H1 (cell line): Measurements from ENCODE around the gene CCNY. TPM values are rescaled to one million over a fixed set of nuclear protein-coding genes. Genes with fewer than 3 reads are reported as not detected.

Experiments used
- CREB1 ChIP-seq: IDR thresholded peaks from 2 replicates; pipeline ENCODE4 v1.6.1; 2012; ENCODE audit warnings: inconsistent platforms
- GABPA ChIP-seq: IDR thresholded peaks from 2 replicates; pipeline ENCODE4 v1.6.1; 2011; ENCODE audit warnings: mild to moderate bottlenecking, low read length, moderate library complexity, borderline replicate concordance; ENCODE audit not compliant: insufficient read depth
- RBBP5 ChIP-seq: IDR thresholded peaks from 2 replicates; pipeline ENCODE4 v1.7.1; 2012; ENCODE audit warnings: low read depth, mild to moderate bottlenecking, inconsistent platforms, low read length, moderate library complexity, borderline replicate concordance
- SAP30 ChIP-seq: fragments of 300-600 bp; sonication (generic); IDR thresholded peaks from 2 replicates; pipeline ENCODE4 v1.7.1; 2012; ENCODE audit warnings: low read length, moderate library complexity, mild to moderate bottlenecking, inconsistent platforms; ENCODE audit not compliant: insufficient read depth, insufficient replicate concordance
- SIN3A ChIP-seq, 2 experiments: IDR thresholded peaks in 1 of 2; conservative IDR thresholded peaks in 1 of 2; 2 replicates each; pipeline ENCODE4 v1.6.1; 2011 to 2012; ENCODE audit warnings: low read length in 2 of 2, improper control_type of control experiment in 1 of 2, low read depth in 1 of 2, mild to moderate bottlenecking in 1 of 2
- SUZ12 ChIP-seq: fragments of 200-600 bp; sonication (generic); IDR thresholded peaks from 2 replicates; pipeline ENCODE4 v1.6.1; 2012; ENCODE audit warnings: mild to moderate bottlenecking, inconsistent platforms, low read length, moderate library complexity, mixed read lengths
- TCF12 ChIP-seq: IDR thresholded peaks from 2 replicates; pipeline ENCODE4 v1.6.1; 2011; ENCODE audit warnings: low read depth, mild to moderate bottlenecking, low read length
- YY1 ChIP-seq: IDR thresholded peaks from 2 replicates; pipeline ENCODE4 v1.6.1; 2011; ENCODE audit warnings: low read depth, mild to moderate bottlenecking, low read length
- ZNF274 ChIP-seq: IDR thresholded peaks from 2 replicates; pipeline ENCODE4 v1.7.0; 2012; ENCODE audit warnings: low read length, borderline replicate concordance; ENCODE audit errors: extremely low read depth
- polyA plus RNA-seq, 7 experiments: library from polyadenylated mRNA; depleted of rRNA in 3 of 7; stranded (reverse) in 5 of 7; unstranded in 2 of 7; fragments of >200 nt in 5 of 7; fragments of 200-250 nt in 2 of 7; gene quantifications; 1 replicate in 5 of 7; 2 replicates in 1 of 7; 4 replicates in 1 of 7; pipeline versions ENCODE4 v1.2.1 to v1.2.3, GENCODE V29; 2011 to 2013; ENCODE audit warnings: missing spikeins in 2 of 7, mixed read lengths in 2 of 7
- total RNA-seq: library from RNA; stranded (reverse); fragmentation: NEBNext Ultra II Directional; extraction: Animal tissue kit (Norgen Biotek cat#: 25700); gene quantifications from 2 replicates; pipeline ENCODE4 v1.2.1, GENCODE V29; 2021
- TF ChIP-seq, protein P1 (sequence below): fragments of 300-600 bp; sonication (generic); IDR thresholded peaks from 2 replicates; pipeline ENCODE4 v1.7.1; 2012; ENCODE audit warnings: low read length, moderate library complexity, mild to moderate bottlenecking, inconsistent platforms; ENCODE audit not compliant: insufficient replicate concordance

The CCNY gene
- total and polyA plus RNA-seq, 2 of the 8 experiments (the other 6 are each of a cell fraction or from before 2014, with no cell fraction given): 25.3 to 68.2 TPM

DNA sequence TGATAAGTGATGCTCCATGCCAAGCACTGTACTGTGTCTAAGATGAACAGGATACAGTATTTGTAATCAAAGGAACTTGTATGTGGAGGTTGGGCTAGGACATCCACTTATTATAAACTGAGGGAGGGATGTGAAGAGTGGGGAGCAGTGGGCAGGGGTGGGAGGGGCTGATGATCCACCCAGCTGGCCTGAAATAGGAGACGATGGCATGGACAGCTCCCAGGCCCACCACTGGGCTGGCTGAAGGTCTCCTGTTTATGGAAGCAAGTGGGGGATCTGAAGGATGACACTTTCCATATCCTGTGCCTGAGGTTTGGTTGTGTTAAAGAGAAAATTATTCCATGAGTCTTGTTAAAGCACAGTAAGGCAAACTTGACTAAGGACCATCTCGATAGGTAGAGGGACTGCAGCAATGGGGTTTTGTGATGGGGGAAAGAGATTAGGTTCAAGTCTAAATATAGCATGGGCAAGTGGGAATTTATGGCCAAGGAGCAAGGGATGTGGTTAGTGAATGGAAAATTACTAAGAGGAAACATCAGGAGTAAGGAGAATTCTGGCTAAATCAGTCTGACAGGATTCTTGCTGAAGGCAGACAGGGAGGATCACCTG is 124.6 kb downstream of the CCNY start (continued):
- TF ChIP-seq, protein P1, sequence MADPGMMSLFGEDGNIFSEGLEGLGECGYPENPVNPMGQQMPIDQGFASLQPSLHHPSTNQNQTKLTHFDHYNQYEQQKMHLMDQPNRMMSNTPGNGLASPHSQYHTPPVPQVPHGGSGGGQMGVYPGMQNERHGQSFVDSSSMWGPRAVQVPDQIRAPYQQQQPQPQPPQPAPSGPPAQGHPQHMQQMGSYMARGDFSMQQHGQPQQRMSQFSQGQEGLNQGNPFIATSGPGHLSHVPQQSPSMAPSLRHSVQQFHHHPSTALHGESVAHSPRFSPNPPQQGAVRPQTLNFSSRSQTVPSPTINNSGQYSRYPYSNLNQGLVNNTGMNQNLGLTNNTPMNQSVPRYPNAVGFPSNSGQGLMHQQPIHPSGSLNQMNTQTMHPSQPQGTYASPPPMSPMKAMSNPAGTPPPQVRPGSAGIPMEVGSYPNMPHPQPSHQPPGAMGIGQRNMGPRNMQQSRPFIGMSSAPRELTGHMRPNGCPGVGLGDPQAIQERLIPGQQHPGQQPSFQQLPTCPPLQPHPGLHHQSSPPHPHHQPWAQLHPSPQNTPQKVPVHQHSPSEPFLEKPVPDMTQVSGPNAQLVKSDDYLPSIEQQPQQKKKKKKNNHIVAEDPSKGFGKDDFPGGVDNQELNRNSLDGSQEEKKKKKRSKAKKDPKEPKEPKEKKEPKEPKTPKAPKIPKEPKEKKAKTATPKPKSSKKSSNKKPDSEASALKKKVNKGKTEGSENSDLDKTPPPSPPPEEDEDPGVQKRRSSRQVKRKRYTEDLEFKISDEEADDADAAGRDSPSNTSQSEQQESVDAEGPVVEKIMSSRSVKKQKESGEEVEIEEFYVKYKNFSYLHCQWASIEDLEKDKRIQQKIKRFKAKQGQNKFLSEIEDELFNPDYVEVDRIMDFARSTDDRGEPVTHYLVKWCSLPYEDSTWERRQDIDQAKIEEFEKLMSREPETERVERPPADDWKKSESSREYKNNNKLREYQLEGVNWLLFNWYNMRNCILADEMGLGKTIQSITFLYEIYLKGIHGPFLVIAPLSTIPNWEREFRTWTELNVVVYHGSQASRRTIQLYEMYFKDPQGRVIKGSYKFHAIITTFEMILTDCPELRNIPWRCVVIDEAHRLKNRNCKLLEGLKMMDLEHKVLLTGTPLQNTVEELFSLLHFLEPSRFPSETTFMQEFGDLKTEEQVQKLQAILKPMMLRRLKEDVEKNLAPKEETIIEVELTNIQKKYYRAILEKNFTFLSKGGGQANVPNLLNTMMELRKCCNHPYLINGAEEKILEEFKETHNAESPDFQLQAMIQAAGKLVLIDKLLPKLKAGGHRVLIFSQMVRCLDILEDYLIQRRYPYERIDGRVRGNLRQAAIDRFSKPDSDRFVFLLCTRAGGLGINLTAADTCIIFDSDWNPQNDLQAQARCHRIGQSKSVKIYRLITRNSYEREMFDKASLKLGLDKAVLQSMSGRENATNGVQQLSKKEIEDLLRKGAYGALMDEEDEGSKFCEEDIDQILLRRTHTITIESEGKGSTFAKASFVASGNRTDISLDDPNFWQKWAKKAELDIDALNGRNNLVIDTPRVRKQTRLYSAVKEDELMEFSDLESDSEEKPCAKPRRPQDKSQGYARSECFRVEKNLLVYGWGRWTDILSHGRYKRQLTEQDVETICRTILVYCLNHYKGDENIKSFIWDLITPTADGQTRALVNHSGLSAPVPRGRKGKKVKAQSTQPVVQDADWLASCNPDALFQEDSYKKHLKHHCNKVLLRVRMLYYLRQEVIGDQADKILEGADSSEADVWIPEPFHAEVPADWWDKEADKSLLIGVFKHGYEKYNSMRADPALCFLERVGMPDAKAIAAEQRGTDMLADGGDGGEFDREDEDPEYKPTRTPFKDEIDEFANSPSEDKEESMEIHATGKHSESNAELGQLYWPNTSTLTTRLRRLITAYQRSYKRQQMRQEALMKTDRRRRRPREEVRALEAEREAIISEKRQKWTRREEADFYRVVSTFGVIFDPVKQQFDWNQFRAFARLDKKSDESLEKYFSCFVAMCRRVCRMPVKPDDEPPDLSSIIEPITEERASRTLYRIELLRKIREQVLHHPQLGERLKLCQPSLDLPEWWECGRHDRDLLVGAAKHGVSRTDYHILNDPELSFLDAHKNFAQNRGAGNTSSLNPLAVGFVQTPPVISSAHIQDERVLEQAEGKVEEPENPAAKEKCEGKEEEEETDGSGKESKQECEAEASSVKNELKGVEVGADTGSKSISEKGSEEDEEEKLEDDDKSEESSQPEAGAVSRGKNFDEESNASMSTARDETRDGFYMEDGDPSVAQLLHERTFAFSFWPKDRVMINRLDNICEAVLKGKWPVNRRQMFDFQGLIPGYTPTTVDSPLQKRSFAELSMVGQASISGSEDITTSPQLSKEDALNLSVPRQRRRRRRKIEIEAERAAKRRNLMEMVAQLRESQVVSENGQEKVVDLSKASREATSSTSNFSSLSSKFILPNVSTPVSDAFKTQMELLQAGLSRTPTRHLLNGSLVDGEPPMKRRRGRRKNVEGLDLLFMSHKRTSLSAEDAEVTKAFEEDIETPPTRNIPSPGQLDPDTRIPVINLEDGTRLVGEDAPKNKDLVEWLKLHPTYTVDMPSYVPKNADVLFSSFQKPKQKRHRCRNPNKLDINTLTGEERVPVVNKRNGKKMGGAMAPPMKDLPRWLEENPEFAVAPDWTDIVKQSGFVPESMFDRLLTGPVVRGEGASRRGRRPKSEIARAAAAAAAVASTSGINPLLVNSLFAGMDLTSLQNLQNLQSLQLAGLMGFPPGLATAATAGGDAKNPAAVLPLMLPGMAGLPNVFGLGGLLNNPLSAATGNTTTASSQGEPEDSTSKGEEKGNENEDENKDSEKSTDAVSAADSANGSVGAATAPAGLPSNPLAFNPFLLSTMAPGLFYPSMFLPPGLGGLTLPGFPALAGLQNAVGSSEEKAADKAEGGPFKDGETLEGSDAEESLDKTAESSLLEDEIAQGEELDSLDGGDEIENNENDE: no peak
- TF ChIP-seq SAP30 (no peak), YY1 (no peak), SIN3A (conservative IDR thresholded peaks at IDR 0.05 in 1 of 2, IDR thresholded peaks at IDR 0.05 in 1 of 2; ENCODE audit: low read depth in 1 of 2, low read length in 2 of 2) (no peak), CREB1 (no peak), TCF12 (no peak), RBBP5 (no peak), ZNF274 (no peak), SUZ12 (no peak), GABPA (no peak)
